ENCODE measurements around the gene IL17RA.
"Not testable (repeated sequence)": the region's sequence is repeated elsewhere in the genome, so short reads cannot be mapped to it uniquely, and the experiment has no call there.

Gene IL17RA

DNA sequence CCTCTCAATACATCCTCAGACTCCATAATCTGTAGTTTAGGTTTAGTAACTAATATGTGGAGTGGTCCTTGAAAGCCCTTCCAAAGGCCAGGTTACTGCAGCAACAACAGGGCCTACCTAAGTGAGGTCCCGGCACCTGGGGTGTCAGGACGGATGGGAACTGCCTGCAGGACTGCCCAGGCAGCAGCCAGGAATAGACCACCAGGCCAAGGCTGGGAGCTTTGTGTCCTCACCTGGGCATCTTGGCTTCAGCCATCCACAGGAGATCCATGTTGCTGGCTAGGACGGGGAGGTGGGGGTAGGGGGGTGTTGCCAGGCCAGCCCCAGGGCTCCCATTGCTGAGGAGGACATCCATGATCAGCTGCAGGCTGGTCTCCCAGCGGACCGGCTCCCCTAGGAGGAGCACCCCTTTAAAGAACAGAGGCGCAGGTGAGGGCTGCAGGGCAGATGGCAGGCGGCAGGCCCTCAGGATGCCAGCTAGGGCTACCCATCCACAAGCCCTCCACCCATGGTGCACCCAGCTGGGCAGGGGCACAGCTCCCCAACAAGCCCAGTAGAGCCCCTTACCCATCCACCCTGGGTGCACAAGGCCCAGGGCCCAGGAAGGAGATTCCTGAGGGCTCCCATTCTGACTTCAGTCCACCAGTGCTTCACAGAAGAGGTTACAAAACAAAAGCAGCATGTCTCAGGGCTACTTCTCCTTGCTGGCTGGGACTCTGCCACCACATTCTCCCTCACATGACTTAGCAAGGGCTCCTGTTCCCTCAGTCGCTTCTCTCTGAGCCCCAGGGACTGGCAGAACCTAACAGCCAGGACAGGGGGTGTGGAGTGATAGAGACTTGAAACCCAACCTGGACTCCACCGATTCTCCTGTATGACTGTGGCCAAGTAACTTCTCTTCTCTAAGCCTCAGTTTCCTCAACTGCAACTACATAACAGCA lies 56.3 kb downstream of the IL17RA start:
- TF ChIP-seq CTCF (conservative IDR thresholded peaks at IDR 0.05) (no peak), ZFX (IDR thresholded peaks at IDR 0.05) (no peak)
- no peak overlapping the region for H3K27ac ChIP-seq

GRCh38 chr22:17143101-17143500 lies 58.3 kb downstream of the IL17RA start:
- no peak for TF ChIP-seq ZFX (IDR thresholded peaks at IDR 0.05)
- TF ChIP-seq CTCF (conservative IDR thresholded peaks at IDR 0.05) = no peak
- no peak overlapping the region for H3K27ac ChIP-seq

DNA sequence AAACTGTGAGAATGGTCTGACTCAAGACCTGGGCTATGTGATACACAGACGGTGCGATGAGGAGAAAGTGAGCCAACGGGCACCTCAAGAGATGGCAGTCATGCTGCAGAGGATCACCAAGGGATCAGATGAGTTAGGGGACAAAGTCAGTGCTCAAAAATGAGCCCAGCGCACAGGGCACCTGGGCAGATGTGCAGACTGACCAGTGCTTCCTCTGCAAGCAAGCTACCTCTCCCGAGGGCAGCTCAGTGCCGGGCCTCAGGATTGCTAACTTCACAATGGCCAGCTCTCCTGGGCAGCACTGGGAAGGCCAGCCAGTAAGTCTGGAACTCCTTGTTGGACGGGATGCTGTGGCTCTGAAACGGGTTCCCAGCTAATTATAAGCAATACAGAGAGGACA lies 59.0 kb downstream of the IL17RA start:
- TF ChIP-seq CTCF (conservative IDR thresholded peaks at IDR 0.05) = no peak
- TF ChIP-seq ZFX (IDR thresholded peaks at IDR 0.05) = no peak

GRCh38 chr22:17145021-17145680 lies 60.4 kb downstream of the IL17RA start:
- TF ChIP-seq ZFX (IDR thresholded peaks at IDR 0.05) = no peak
- TF ChIP-seq CTCF (conservative IDR thresholded peaks at IDR 0.05) = no peak
- no peak overlapping the region for H3K27ac ChIP-seq

More for the DNA sequence above, 59.0 kb downstream of the IL17RA start:
- H3K27ac ChIP-seq = no peak overlapping the region

- H3K27ac ChIP-seq = not testable (repeated sequence)
These were observed 62.7 kb downstream of the IL17RA start for GRCh38 chr22:17147458-17147857.

GRCh38 chr22:17149076-17149815 lies 64.4 kb downstream of the IL17RA start:
- no peak overlapping the region for H3K27ac ChIP-seq
- TF ChIP-seq CTCF (conservative IDR thresholded peaks at IDR 0.05) (no peak), ZFX (IDR thresholded peaks at IDR 0.05) (no peak)

- TF ChIP-seq ZFX (IDR thresholded peaks at IDR 0.05) (no peak), CTCF (conservative IDR thresholded peaks at IDR 0.05) (no peak)
- peak overlapping the region; percentile 39 for H3K27ac ChIP-seq
These were observed 67.5 kb downstream of the IL17RA start for GRCh38 chr22:17152340-17152739.

All from C4-2B (cell line).